RWPE2 (cell line): ENCODE measurements around the gene DNAJC13.

ENCODE experiments used
- ATAC-seq: fragments of 200-7000 bp; cut with Tn5 transposase; 3 replicates; pipeline ENCODE4 v1.9.1; 2021; ENCODE audit warnings: low read depth
- DNase-seq: peaks from one replicate; pipeline ENCODE4 v3.0.0-alpha.2; 2020; ENCODE audit warnings: low spot score
- H3K27ac ChIP-seq: fragments of 450-650 bp; 2 replicates; pipeline ENCODE4 v1.5.1; 2017; ENCODE audit warnings: mild to moderate bottlenecking; ENCODE audit not compliant: poor library complexity, severe bottlenecking
- H3K27me3 ChIP-seq: fragments of 250-450 bp; sonication (Bioruptor Pico); 2 replicates; pipeline ENCODE4 v1.5.1; 2021; ENCODE audit warnings: mild to moderate bottlenecking, moderate library complexity; ENCODE audit not compliant: insufficient read depth, poor library complexity, severe bottlenecking
- H3K36me3 ChIP-seq: fragments of 250-450 bp; sonication (Bioruptor Pico); 2 replicates; pipeline ENCODE4 v1.5.1; 2020; ENCODE audit warnings: low read depth, mild to moderate bottlenecking, moderate library complexity
- H3K4me1 ChIP-seq: fragments of 250-450 bp; sonication (Bioruptor Pico); 2 replicates; pipeline ENCODE4 v1.5.1; 2021; ENCODE audit warnings: mild to moderate bottlenecking, moderate library complexity; ENCODE audit not compliant: insufficient read depth, poor library complexity, severe bottlenecking
- H3K4me3 ChIP-seq: fragments of 250-450 bp; sonication (Bioruptor Pico); 2 replicates; pipeline ENCODE4 v1.5.1; 2021; ENCODE audit warnings: mild to moderate bottlenecking, moderate library complexity; ENCODE audit not compliant: severe bottlenecking
- H3K9me3 ChIP-seq: fragments of 250-450 bp; sonication (Bioruptor Pico); 2 replicates; pipeline ENCODE4 v1.5.1; 2021; ENCODE audit warnings: mild to moderate bottlenecking, moderate library complexity; ENCODE audit not compliant: severe bottlenecking
- CTCF ChIP-seq: fragments of 450-650 bp; IDR thresholded peaks from one replicate; pipeline ENCODE4 v1.5.1; 2017; ENCODE audit warnings: mild to moderate bottlenecking, moderate library complexity; ENCODE audit not compliant: poor library complexity, severe bottlenecking

DNAJC13 gene

GRCh38 chr3:132488151-132488550 lies 70.8 kb downstream of the DNAJC13 start:
- TF ChIP-seq CTCF, result no peak
- Histone ChIP-seq H3K4me3 (no peak overlapping the region), H3K27me3 (no peaks in the 10 kb centered on the region), H3K9me3 (no peaks in the 10 kb centered on the region), H3K27ac (no peak overlapping the region), H3K4me1 (peaks cover 4% of the 10 kb centered on the region), H3K36me3 (peaks cover 92% of the 10 kb centered on the region)
- DNase-seq (no peak), ATAC-seq (no peak)

GRCh38 chr3:132499071-132499470 lies 81.8 kb downstream of the DNAJC13 start:
- H3K27me3 ChIP-seq, result no peaks in the 10 kb centered on the region
- H3K36me3 ChIP-seq, result peaks cover 99% of the 10 kb centered on the region
- DNase-seq (no peak), ATAC-seq (no peak)
- H3K9me3 ChIP-seq, result no peaks in the 10 kb centered on the region
- no peak overlapping the region for H3K4me3 ChIP-seq
- H3K4me1 ChIP-seq, result no peaks in the 10 kb centered on the region
- TF ChIP-seq CTCF, result no peak
- no peak overlapping the region for H3K27ac ChIP-seq

- Histone ChIP-seq H3K27me3 (no peaks in the 10 kb centered on the region), H3K36me3 (peaks cover 88% of the 10 kb centered on the region), H3K27ac (no peak overlapping the region), H3K4me1 (no peaks in the 10 kb centered on the region), H3K4me3 (no peak overlapping the region), H3K9me3 (no peaks in the 10 kb centered on the region)
- TF ChIP-seq CTCF, result no peak
- DNase-seq (no peak), ATAC-seq (no peak)
Measured at GRCh38 chr3:132503559-132503958, 86.3 kb downstream of the DNAJC13 start.

- DNase-seq (no peak), ATAC-seq (no peak)
- Histone ChIP-seq H3K36me3 (peaks cover 88% of the 10 kb centered on the region), H3K27me3 (no peaks in the 10 kb centered on the region), H3K4me3 (no peak overlapping the region), H3K27ac (no peak overlapping the region), H3K4me1 (no peaks in the 10 kb centered on the region), H3K9me3 (no peaks in the 10 kb centered on the region)
- TF ChIP-seq CTCF, result no peak
Measured at GRCh38 chr3:132504375-132504933, 87.2 kb downstream of the DNAJC13 start.

DNA sequence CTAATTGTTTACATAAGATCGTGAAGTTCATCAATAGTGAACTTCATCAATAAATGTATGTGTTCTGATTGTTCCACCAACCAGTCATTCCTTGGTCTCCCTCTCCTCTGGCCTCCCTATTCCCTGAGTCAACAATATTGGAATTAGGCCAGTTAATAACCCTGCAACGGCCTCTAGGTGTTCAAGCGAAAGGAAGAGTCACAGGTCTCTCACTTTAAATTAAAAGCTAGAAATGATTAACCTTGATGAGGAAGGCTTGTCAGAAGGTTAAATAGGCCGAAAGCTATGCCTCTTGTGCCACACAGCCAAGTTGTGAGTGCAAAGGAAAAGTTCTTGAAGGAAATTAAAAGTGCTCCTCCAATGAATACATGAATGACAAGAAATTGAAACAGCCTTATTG lies 90.4 kb downstream of the DNAJC13 start:
- H3K4me3 ChIP-seq, result no peak overlapping the region
- H3K36me3 ChIP-seq, result peaks cover 88% of the 10 kb centered on the region
- TF ChIP-seq CTCF, result no peak
- ATAC-seq (no peak), DNase-seq (no peak)
- no peak overlapping the region for H3K27ac ChIP-seq
- H3K4me1 ChIP-seq, result no peaks in the 10 kb centered on the region
- no peaks in the 10 kb centered on the region for H3K27me3 ChIP-seq
- H3K9me3 ChIP-seq, result no peaks in the 10 kb centered on the region
